HepG2 (cell line): Measurements from ENCODE around the gene HSP90AB1. TPM values are rescaled to one million over a fixed set of nuclear protein-coding genes. Genes with fewer than 3 reads are reported as not detected.

Experiments
- ATRX ChIP-seq: sonication (generic); formaldehyde crosslinking; IDR thresholded peaks from 2 replicates; pipeline ENCODE4 v1.4.0; 2020; ENCODE audit warnings: missing genetic modification reagents, borderline replicate concordance
- BATF2 ChIP-seq: sonication (generic); formaldehyde crosslinking; IDR thresholded peaks from 2 replicates; pipeline ENCODE4 v1.8.0; 2022; ENCODE audit warnings: mild to moderate bottlenecking, missing genetic modification reagents, moderate library complexity
- CHD4 ChIP-seq: fragments of 200-600 bp; sonication (generic); IDR thresholded peaks from 2 replicates; pipeline ENCODE4 v1.7.0; 2017; ENCODE audit warnings: mild to moderate bottlenecking, low read length, borderline replicate concordance
- ERF ChIP-seq: IDR thresholded peaks from 2 replicates; pipeline ENCODE4 v1.6.1; 2018; ENCODE audit warnings: missing biosample characterization, missing genetic modification reagents
- ETV5 ChIP-seq: IDR thresholded peaks from 2 replicates; pipeline ENCODE4 v1.6.1; 2018; ENCODE audit warnings: missing biosample characterization, missing genetic modification reagents, inconsistent platforms, borderline replicate concordance
- GLI4 ChIP-seq: sonication (generic); formaldehyde crosslinking; IDR thresholded peaks from 2 replicates; pipeline ENCODE4 v1.5.1; 2020; ENCODE audit warnings: missing genetic modification reagents, mild to moderate bottlenecking, moderate library complexity, borderline replicate concordance
- KDM5B ChIP-seq: sonication (generic); formaldehyde crosslinking; IDR thresholded peaks from 2 replicates; pipeline ENCODE4 v1.4.0; 2020; ENCODE audit warnings: missing genetic modification reagents, mild to moderate bottlenecking, borderline replicate concordance
- KLF9 ChIP-seq: IDR thresholded peaks from 2 replicates; pipeline ENCODE4 v1.6.1; 2016; ENCODE audit warnings: low read depth
- NCOA2 ChIP-seq: sonication (generic); formaldehyde crosslinking; IDR thresholded peaks from 2 replicates; pipeline ENCODE4 v1.8.0; 2022; ENCODE audit warnings: inconsistent platforms
- NFYB ChIP-seq: sonication (generic); formaldehyde crosslinking; IDR thresholded peaks from 2 replicates; pipeline ENCODE4 v1.4.0; 2020; ENCODE audit warnings: missing genetic modification reagents
- PAF1 ChIP-seq: IDR thresholded peaks from 2 replicates; pipeline ENCODE4 v1.6.1; 2016; ENCODE audit warnings: missing genetic modification reagents, missing compliant biosample characterization
- RAD21 ChIP-seq: fragments of 450-650 bp; formaldehyde crosslinking; IDR thresholded peaks from 2 replicates; pipeline ENCODE4 v1.5.0; 2020; ENCODE audit warnings: mild to moderate bottlenecking
- ZBTB3 ChIP-seq: sonication (generic); formaldehyde crosslinking; IDR thresholded peaks from 2 replicates; pipeline ENCODE4 v1.4.0; 2020; ENCODE audit warnings: low read depth, mild to moderate bottlenecking, moderate library complexity, missing genetic modification reagents, borderline replicate concordance
- ZBTB7B ChIP-seq: sonication (generic); formaldehyde crosslinking; IDR thresholded peaks from 2 replicates; pipeline ENCODE4 v1.4.0; 2020; ENCODE audit warnings: missing genetic modification reagents
- ZC3H13 ChIP-seq: sonication (generic); formaldehyde crosslinking; IDR thresholded peaks from 2 replicates; pipeline ENCODE4 v1.8.1; 2023; ENCODE audit warnings: mild to moderate bottlenecking, missing genetic modification reagents, moderate library complexity
- ZNF3 ChIP-seq: IDR thresholded peaks from 2 replicates; pipeline ENCODE4 v1.7.0; 2017; ENCODE audit warnings: inconsistent platforms
- ZNF335 ChIP-seq: sonication (generic); formaldehyde crosslinking; IDR thresholded peaks from 2 replicates; pipeline ENCODE4 v1.4.0; 2020; ENCODE audit warnings: missing genetic modification reagents
- ZNF850 ChIP-seq: sonication (generic); formaldehyde crosslinking; conservative IDR thresholded peaks from 2 replicates; pipeline ENCODE4 v1.9.0; 2021; ENCODE audit warnings: mild to moderate bottlenecking, missing genetic modification reagents
- ZNF883 ChIP-seq: sonication (generic); formaldehyde crosslinking; IDR thresholded peaks from 2 replicates; pipeline ENCODE4 v1.5.1; 2020; ENCODE audit warnings: mild to moderate bottlenecking, missing genetic modification reagents; ENCODE audit errors: not compliant biosample characterization
- polyA plus RNA-seq, 8 experiments: library from polyadenylated mRNA; depleted of rRNA in 3 of 8; stranded (reverse) in 7 of 8; unstranded in 1 of 8; fragments of >200 nt; fragmentation: Illumina TruSeq in 4 of 8; extraction: Trizol in 4 of 8; gene quantifications; 2 replicates each; pipeline versions ENCODE4 v1.2.1 to v1.2.3, GENCODE V29; 2011 to 2016; ENCODE audit warnings: low read depth in 4 of 8, missing spikeins in 1 of 8, mixed read lengths in 1 of 8; ENCODE audit not compliant: insufficient read depth in 1 of 8
- total RNA-seq, 5 experiments: library from RNA; depleted of rRNA; stranded (reverse); fragments of >200 nt; fragmentation: Illumina TruSeq; extraction: Trizol; gene quantifications; 2 replicates each; pipeline ENCODE4 v1.2.3, GENCODE V29; 2016; ENCODE audit warnings: low read depth in 1 of 5
- TF ChIP-seq, protein P1 (sequence below): sonication (generic); formaldehyde crosslinking; IDR thresholded peaks from 2 replicates; pipeline ENCODE4 v1.4.0; 2020; ENCODE audit warnings: missing genetic modification reagents
- TF ChIP-seq, protein P2 (sequence below): sonication (generic); formaldehyde crosslinking; IDR thresholded peaks from 2 replicates; pipeline ENCODE4 v1.4.0; 2020; ENCODE audit warnings: mild to moderate bottlenecking, missing genetic modification reagents
- TF ChIP-seq, protein P3 (sequence below): sonication (generic); formaldehyde crosslinking; IDR thresholded peaks from 2 replicates; pipeline ENCODE4 v1.5.1; 2020; ENCODE audit warnings: mild to moderate bottlenecking, moderate library complexity, missing genetic modification reagents

Gene HSP90AB1
- total and polyA plus RNA-seq, 2 of the 13 experiments (the other 11 are each of a cell fraction or from before 2014, with no cell fraction given) = 1,325 to 1,472 TPM

DNA sequence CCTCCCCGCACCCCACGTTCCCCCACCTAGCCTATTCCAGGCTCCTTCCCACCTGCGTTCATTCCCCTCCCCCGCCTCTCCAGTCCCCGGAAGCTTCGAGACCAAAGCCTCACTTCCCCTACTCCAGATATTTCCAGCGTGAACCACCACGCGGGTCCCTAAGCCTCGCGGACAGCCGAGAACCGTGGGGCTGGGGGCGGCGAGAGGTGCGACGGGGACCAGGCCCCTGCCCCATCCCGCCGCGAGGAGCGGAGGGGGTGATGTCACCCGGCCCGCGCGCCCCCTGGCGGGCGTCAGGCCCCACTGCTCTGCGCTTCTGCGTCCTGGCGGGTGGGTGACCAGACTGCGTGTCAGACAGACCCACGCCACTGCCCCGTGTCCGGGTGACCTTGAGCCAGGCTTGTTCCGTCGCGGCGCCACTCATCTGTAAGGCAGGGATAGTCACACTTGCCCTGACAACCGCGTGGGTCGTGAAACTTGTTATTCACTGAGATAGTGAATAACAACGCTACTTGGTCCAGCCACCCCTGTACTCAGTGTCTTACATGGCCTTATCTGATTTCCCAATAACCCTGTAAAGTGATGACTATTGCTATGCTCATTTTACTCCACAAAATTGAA, 9.0 kb upstream of the HSP90AB1 start (continued):
- TF ChIP-seq, protein P1, sequence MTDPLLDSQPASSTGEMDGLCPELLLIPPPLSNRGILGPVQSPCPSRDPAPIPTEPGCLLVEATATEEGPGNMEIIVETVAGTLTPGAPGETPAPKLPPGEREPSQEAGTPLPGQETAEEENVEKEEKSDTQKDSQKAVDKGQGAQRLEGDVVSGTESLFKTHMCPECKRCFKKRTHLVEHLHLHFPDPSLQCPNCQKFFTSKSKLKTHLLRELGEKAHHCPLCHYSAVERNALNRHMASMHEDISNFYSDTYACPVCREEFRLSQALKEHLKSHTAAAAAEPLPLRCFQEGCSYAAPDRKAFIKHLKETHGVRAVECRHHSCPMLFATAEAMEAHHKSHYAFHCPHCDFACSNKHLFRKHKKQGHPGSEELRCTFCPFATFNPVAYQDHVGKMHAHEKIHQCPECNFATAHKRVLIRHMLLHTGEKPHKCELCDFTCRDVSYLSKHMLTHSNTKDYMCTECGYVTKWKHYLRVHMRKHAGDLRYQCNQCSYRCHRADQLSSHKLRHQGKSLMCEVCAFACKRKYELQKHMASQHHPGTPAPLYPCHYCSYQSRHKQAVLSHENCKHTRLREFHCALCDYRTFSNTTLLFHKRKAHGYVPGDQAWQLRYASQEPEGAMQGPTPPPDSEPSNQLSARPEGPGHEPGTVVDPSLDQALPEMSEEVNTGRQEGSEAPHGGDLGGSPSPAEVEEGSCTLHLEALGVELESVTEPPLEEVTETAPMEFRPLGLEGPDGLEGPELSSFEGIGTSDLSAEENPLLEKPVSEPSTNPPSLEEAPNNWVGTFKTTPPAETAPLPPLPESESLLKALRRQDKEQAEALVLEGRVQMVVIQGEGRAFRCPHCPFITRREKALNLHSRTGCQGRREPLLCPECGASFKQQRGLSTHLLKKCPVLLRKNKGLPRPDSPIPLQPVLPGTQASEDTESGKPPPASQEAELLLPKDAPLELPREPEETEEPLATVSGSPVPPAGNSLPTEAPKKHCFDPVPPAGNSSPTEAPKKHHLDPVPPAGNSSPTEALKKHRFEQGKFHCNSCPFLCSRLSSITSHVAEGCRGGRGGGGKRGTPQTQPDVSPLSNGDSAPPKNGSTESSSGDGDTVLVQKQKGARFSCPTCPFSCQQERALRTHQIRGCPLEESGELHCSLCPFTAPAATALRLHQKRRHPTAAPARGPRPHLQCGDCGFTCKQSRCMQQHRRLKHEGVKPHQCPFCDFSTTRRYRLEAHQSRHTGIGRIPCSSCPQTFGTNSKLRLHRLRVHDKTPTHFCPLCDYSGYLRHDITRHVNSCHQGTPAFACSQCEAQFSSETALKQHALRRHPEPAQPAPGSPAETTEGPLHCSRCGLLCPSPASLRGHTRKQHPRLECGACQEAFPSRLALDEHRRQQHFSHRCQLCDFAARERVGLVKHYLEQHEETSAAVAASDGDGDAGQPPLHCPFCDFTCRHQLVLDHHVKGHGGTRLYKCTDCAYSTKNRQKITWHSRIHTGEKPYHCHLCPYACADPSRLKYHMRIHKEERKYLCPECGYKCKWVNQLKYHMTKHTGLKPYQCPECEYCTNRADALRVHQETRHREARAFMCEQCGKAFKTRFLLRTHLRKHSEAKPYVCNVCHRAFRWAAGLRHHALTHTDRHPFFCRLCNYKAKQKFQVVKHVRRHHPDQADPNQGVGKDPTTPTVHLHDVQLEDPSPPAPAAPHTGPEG (CRISPR knock-in tag) = peak; percentile 49; the same call in 1 of the 2 replicates
- TF ChIP-seq ETV5 (CRISPR knock-in tag) = peak; percentile 19; the same call in 1 of the 2 replicates
- TF ChIP-seq NFYB (CRISPR knock-in tag) = no peak
- peak; percentile 40; the same call in 1 of the 2 replicates for TF ChIP-seq ERF
- TF ChIP-seq CHD4 = peak; percentile 88; the same call in 1 of the 2 replicates
- TF ChIP-seq ZBTB7B = peak; percentile 65
- TF ChIP-seq NCOA2 (CRISPR knock-in tag) = 0 out of 2 replicates have a peak, but pooled peaks have one; percentile 24
- peak; percentile 78 for TF ChIP-seq ZNF883 (CRISPR knock-in tag)
- TF ChIP-seq ZC3H13 (CRISPR knock-in tag) = peak; percentile 88
- peak; percentile 71; the same call in 1 of the 2 replicates for TF ChIP-seq KDM5B (CRISPR knock-in tag)
- TF ChIP-seq, protein P2, sequence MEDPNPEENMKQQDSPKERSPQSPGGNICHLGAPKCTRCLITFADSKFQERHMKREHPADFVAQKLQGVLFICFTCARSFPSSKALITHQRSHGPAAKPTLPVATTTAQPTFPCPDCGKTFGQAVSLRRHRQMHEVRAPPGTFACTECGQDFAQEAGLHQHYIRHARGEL (CRISPR knock-in tag) = peak; percentile 31; the same call in 1 of the 2 replicates
- peak; percentile 64; the same call in 1 of the 2 replicates for TF ChIP-seq PAF1 (CRISPR knock-in tag)
- TF ChIP-seq ZNF335 (CRISPR knock-in tag) = peak; percentile 58; the same call in 1 of the 2 replicates
- TF ChIP-seq KLF9 = 0 out of 2 replicates have a peak, but pooled peaks have one; percentile 35
- TF ChIP-seq ZNF850 (CRISPR knock-in tag) = no peak; the same call in 1 of the 2 replicates
- 0 out of 2 replicates have a peak, but pooled peaks have one; percentile 16 for TF ChIP-seq ATRX (CRISPR knock-in tag)
- peak; percentile 42; the same call in 1 of the 2 replicates for TF ChIP-seq ZBTB3 (CRISPR knock-in tag)
- TF ChIP-seq BATF2 (CRISPR knock-in tag) = 0 out of 2 replicates have a peak, but pooled peaks have one; percentile 33
- TF ChIP-seq, protein P3, sequence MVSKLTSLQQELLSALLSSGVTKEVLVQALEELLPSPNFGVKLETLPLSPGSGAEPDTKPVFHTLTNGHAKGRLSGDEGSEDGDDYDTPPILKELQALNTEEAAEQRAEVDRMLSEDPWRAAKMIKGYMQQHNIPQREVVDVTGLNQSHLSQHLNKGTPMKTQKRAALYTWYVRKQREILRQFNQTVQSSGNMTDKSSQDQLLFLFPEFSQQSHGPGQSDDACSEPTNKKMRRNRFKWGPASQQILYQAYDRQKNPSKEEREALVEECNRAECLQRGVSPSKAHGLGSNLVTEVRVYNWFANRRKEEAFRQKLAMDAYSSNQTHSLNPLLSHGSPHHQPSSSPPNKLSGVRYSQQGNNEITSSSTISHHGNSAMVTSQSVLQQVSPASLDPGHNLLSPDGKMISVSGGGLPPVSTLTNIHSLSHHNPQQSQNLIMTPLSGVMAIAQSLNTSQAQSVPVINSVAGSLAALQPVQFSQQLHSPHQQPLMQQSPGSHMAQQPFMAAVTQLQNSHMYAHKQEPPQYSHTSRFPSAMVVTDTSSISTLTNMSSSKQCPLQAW (CRISPR knock-in tag) = peak; percentile 74; the same call in 1 of the 2 replicates
- TF ChIP-seq GLI4 (CRISPR knock-in tag) = no peak
- TF ChIP-seq ZNF3 = no peak
- peak; percentile 85 for TF ChIP-seq RAD21 (CRISPR knock-in tag)
